22Rv1 (cell line): ENCODE data around the gene ACSF2.
A peak's percentile ranks its signal among the peaks of the same experiment; 100 is the strongest.

Experiments used
- H3K27ac ChIP-seq: fragments of 450-650 bp; 2 replicates; pipeline ENCODE4 v1.5.1; 2017
- ZFX ChIP-seq: fragments of 450-650 bp; IDR thresholded peaks from 2 replicates; pipeline ENCODE4 v1.6.1; 2017; ENCODE audit warnings: antibody characterized with exemption, borderline replicate concordance
- TF ChIP-seq, protein P1 (sequence below): fragments of 450-650 bp; IDR thresholded peaks from 2 replicates; pipeline ENCODE4 v1.5.1; 2017; ENCODE audit warnings: mild to moderate bottlenecking

Gene ACSF2

DNA sequence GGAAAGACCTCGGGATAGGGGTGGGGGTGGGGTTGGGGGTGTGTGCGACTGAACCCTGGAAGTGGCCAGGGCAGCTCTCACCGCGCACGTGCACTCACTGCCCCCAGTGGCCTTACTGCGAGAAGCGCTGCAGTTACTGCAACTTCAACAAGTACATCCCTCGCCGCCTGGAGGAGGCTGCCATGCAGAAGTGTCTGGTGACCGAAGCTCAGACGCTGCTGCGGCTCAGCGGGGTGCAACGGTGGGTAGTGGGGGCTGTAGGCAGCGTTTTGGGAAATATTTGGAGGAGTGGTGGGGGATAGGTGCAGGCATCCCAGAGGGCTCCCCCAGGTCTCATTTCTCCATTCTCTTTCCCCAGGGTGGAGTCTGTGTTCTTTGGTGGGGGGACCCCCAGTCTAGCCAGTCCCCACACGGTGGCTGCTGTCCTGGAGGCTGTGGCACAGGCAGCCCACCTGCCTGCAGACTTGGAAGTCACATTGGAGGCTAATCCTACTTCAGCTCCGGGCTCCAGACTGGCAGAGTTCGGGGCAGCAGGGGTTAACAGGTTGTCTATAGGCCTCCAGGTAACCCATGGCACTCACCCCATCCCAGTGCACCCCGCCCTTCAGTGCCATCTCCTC, 53.6 kb downstream of the ACSF2 start:
- TF ChIP-seq, protein P1, sequence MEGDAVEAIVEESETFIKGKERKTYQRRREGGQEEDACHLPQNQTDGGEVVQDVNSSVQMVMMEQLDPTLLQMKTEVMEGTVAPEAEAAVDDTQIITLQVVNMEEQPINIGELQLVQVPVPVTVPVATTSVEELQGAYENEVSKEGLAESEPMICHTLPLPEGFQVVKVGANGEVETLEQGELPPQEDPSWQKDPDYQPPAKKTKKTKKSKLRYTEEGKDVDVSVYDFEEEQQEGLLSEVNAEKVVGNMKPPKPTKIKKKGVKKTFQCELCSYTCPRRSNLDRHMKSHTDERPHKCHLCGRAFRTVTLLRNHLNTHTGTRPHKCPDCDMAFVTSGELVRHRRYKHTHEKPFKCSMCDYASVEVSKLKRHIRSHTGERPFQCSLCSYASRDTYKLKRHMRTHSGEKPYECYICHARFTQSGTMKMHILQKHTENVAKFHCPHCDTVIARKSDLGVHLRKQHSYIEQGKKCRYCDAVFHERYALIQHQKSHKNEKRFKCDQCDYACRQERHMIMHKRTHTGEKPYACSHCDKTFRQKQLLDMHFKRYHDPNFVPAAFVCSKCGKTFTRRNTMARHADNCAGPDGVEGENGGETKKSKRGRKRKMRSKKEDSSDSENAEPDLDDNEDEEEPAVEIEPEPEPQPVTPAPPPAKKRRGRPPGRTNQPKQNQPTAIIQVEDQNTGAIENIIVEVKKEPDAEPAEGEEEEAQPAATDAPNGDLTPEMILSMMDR = peak; percentile 64
- TF ChIP-seq ZFX = no peak
- H3K27ac ChIP-seq = peak overlapping the region; percentile 92

DNA sequence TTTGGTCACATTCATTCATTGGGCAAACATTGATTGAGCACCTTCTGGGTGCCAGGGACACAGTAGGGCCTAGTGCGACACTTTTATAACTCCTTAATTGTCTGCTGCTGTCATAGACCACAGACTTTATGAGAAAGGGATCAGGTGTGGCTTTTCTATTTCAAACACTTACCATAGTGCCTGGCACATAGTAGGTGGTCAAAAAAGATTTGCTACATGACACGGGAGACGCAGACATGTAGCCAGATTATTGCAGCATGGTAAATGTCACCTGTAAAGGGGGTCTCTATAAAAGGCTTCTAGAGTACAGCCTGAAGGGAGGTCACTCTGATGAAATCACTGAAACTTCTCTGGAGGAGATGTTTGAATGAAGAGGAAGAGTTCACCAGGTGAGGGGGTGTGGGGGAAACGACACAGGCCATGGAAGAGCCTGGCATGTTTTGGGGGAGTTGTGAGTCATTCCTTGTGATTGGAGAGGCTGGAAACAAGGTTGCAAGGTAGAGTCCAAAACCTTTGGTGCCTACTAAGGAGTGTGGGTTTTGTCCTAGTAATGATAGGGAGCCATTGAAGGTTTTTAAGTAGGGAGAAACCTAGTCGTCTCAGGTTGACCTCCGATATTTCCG, 54.2 kb downstream of the ACSF2 start:
- TF ChIP-seq, protein P1 = no peak
- TF ChIP-seq ZFX = no peak
- H3K27ac ChIP-seq = peak overlapping the region; percentile 92; the same call in 1 of the 2 replicates

DNA sequence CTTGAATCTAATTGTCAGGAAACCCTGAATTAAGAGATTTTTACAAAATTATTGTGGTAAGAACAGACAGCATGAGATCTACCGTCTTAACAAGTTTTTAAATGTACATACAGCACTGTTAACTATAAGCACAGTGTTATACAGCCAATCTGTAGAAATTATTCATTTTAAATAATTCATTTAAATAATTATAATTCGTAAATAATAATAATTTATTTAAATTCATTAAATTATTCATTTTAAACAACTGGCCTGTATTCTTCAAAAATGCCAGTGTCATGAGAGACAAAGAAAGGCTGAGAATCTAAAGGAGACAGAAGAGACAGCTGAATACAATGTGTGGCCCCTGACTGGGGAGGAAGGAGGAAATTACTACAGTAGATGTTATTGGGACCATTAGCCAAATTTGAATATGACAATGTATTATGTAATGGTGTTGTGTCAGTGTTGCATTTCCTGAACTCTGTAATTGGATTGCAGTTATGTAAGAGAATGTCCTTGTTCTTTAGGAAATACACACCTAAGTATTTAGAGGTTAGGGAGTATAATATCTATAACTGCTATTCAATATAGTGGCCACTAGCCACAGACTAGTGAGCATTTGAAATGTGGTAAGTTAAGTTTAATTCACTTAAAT, 55.0 kb downstream of the ACSF2 start:
- H3K27ac ChIP-seq = no peak overlapping the region

DNA sequence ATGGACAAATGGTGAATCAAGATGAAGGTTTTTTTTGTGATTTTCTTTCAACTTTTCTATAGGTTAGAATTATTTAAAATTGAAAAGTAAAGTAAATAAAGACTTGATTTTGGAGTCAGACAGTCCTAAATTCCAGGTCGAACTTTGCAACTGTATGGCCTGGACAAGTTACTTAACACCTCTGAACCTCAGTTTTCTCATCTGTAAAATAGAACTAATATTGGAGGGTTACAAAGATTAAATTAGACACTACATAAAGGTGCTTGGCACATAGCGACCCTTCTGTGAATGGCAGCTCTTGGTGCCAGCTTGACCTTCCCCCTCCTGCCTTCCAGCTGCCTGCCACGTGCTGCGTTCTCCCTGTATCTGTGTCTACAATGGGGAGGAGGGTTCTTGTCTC, 55.6 kb downstream of the ACSF2 start:
- peak overlapping the region; percentile 50; the same call in 1 of the 2 replicates for H3K27ac ChIP-seq
- TF ChIP-seq ZFX = no peak
- TF ChIP-seq, protein P1 = no peak

More for the DNA sequence above, 55.0 kb downstream of the ACSF2 start:
- TF ChIP-seq, protein P1 = no peak
- TF ChIP-seq ZFX = no peak

DNA sequence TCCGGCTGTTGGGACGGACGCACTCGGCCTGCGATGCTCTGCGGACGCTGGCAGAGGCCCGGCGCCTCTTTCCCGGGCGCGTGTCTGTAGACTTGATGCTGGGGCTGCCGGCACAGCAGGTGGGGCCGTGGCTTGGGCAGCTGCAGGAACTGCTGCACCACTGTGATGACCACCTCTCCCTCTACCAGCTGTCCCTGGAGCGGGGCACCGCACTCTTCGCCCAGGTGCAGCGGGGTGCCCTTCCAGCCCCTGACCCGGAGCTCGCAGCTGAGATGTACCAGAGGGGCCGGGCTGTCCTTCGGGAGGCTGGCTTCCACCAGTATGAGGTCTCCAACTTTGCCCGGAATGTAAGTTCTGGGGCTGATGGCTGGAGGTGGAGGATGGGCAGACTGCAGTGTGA, 56.1 kb downstream of the ACSF2 start:
- TF ChIP-seq, protein P1 = no peak
- no peak for TF ChIP-seq ZFX
- H3K27ac ChIP-seq = peak overlapping the region; percentile 50

DNA sequence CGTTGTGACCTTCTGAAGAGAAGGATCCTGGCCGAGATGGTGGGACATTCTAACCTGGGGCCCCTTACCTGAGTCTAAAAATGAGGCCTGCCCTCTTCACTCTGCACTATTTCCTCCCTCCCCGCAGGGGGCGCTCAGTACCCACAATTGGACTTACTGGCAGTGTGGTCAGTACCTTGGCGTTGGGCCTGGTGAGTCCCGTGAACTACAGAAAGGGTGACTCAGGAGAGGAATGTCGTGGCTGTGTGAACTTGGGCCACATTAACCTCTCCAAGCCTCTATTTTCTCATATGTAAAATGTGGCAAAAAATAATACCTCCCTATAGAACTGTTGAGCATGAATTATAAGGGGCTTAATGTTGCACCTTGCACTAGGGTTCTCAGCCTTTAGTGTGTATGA, 56.5 kb downstream of the ACSF2 start:
- TF ChIP-seq ZFX = no peak
- TF ChIP-seq, protein P1 = peak; percentile 88
- peak overlapping the region; percentile 50 for H3K27ac ChIP-seq

DNA sequence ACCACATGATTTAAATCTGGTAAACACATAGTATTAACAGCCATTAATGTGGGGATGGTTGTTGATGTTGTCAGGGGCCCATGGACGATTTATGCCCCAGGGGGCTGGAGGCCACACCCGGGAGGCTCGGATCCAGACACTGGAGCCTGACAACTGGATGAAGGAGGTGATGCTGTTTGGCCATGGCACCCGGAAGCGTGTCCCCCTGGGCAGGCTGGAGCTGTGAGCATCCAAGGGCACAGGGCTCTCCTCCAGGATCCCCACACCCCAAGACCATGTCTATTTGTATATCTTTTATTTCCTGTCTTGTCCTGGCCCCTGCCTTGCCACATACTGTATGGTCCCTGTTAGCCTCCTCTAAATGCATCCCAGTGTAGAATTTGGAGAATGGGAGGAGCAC, 57.2 kb downstream of the ACSF2 start:
- H3K27ac ChIP-seq = peak overlapping the region; percentile 50
- no peak for TF ChIP-seq ZFX
- TF ChIP-seq, protein P1 = no peak
